ENCODE data around the gene EXT2. TPM values are rescaled to one million over a fixed set of nuclear protein-coding genes. Genes with fewer than 3 reads are reported as not detected.
A peak's percentile ranks its signal among the peaks of the same experiment; 100 is the strongest.

The EXT2 gene
- total RNA-seq, 4 donors from 2014 or later = 52.6 to 116 (median 81.3) TPM

DNA sequence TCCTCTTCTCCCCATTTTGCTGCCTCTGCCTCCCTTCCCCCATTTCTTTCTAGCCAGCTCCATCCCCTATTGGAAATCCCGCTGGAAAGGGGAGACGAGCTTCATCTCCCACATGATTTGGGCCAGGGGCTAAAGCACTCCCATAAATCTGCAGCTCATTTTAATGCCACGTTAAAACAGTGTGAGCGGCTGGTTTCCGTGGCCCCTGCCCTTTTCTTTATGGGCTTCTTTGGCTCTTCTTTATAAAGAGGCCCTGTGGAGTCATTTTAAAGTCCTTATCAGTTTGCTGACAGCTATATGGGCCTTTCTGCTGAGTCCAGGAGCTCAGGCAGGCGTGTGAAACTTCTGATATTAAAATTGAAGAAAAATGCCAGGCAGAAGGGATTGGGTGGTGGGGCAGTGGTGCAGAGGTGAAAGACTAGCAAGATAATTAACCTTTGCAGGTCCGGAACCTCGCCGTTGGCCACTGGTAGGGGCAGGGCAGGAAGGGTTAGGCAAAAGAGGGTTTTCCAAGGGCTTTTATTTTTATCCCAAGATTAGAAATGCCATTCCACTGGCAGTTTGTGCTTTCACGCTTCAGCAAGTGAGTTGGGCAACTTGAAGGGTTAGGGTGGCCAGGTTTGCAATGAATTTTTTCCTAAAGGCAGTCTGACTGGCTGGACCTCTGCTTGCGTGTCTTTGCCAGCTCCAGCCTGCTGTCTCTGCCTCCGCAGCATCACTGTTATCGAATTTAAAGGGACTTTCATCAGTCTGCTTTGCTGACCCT lies 44.3 kb downstream of the EXT2 start:
- intact Hi-C loops (cut with DNase I; ENCODE audit: low total_unique reads) = no loop called here
- Histone ChIP-seq H3K27me3 (no peaks in the 10 kb centered on the region), H3K4me3 (no peak overlapping the region), H3K9me3 (no peaks in the 10 kb centered on the region), H3K36me3 (no peaks in the 10 kb centered on the region), H3K27ac (peak overlapping the region; percentile 39 to 54), H3K4me1 (peaks cover 5 to 8% of the 10 kb centered on the region in 2 donors)
- DNase-seq = no peak
- TF ChIP-seq, protein P1, sequence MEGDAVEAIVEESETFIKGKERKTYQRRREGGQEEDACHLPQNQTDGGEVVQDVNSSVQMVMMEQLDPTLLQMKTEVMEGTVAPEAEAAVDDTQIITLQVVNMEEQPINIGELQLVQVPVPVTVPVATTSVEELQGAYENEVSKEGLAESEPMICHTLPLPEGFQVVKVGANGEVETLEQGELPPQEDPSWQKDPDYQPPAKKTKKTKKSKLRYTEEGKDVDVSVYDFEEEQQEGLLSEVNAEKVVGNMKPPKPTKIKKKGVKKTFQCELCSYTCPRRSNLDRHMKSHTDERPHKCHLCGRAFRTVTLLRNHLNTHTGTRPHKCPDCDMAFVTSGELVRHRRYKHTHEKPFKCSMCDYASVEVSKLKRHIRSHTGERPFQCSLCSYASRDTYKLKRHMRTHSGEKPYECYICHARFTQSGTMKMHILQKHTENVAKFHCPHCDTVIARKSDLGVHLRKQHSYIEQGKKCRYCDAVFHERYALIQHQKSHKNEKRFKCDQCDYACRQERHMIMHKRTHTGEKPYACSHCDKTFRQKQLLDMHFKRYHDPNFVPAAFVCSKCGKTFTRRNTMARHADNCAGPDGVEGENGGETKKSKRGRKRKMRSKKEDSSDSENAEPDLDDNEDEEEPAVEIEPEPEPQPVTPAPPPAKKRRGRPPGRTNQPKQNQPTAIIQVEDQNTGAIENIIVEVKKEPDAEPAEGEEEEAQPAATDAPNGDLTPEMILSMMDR (IDR thresholded peaks at IDR 0.05) = no peak

GRCh38 chr11:44140372-44140771 lies 44.9 kb downstream of the EXT2 start:
- DNase-seq = no peak
- Histone ChIP-seq H3K9me3 (no peaks in the 10 kb centered on the region), H3K27ac (peak overlapping the region; percentile 39 to 54), H3K4me3 (no peak overlapping the region), H3K4me1 (peaks cover 5 to 8% of the 10 kb centered on the region in 2 donors), H3K27me3 (no peaks in the 10 kb centered on the region), H3K36me3 (no peaks in the 10 kb centered on the region)
- intact Hi-C loops (cut with DNase I; ENCODE audit: low total_unique reads) = no loop called here
- TF ChIP-seq, protein P1 (IDR thresholded peaks at IDR 0.05) = no peak
- TF ChIP-seq POLR2A (IDR thresholded peaks at IDR 0.05) = no peak

DNA sequence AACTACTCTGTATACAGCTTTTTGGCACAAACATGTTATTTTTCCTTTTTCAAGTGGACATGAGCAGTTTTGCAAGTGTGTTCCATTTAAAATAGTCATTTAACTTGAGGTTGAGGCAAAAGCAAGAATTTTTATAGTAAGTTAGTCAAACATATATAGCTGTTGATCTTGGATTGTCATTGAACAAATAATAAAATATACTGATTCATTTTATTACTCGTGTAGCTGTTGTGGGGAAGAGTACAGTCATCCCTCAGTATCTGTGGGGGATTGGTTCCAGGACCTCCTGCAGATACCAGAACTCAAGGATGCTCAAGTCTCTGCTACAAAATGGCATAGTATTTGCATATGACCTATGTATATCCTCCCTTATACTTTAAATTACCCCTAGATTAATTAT lies 45.3 kb downstream of the EXT2 start:
- Histone ChIP-seq H3K4me1 (peaks cover 5 to 8% of the 10 kb centered on the region in 2 donors), H3K4me3 (no peak overlapping the region), H3K9me3 (no peaks in the 10 kb centered on the region), H3K27me3 (no peaks in the 10 kb centered on the region), H3K27ac (no peak overlapping the region), H3K36me3 (no peaks in the 10 kb centered on the region)
- no peak for DNase-seq
- TF ChIP-seq POLR2A (IDR thresholded peaks at IDR 0.05) = no peak
- TF ChIP-seq, protein P1 (IDR thresholded peaks at IDR 0.05) = no peak
- intact Hi-C loops (cut with DNase I; ENCODE audit: low total_unique reads) = no loop called here

- no peaks in the 10 kb centered on the region for H3K36me3 ChIP-seq
- peaks cover 0 to 8% of the 10 kb centered on the region in 2 donors for H3K4me1 ChIP-seq
- no peak overlapping the region for H3K4me3 ChIP-seq
- intact Hi-C loops (cut with DNase I; ENCODE audit: low total_unique reads) = no loop called here
- H3K9me3 ChIP-seq = no peaks in the 10 kb centered on the region
- DNase-seq = no peak
- no peaks in the 10 kb centered on the region for H3K27me3 ChIP-seq
- no peak overlapping the region for H3K27ac ChIP-seq
- TF ChIP-seq POLR2A (IDR thresholded peaks at IDR 0.05) = no peak
- TF ChIP-seq, protein P1 (IDR thresholded peaks at IDR 0.05) = no peak
Observed at GRCh38 chr11:44143987-44144909, 48.8 kb downstream of the EXT2 start.
